Measurements from ENCODE around the gene ADCK1. TPM values are rescaled to one million over a fixed set of nuclear protein-coding genes. Genes with fewer than 3 reads are reported as not detected.

ADCK1 gene
- total RNA-seq, 1 experiment from 2014 or later, result 5.7 TPM

GRCh38 chr14:77889971-77890442 lies 90.1 kb downstream of the ADCK1 start:
- no peak overlapping the region for H3K4me2 ChIP-seq (ENCODE audit: low read length)
- intact Hi-C loops (cut with micrococcal nuclease), result no loop called here
- H3K9ac ChIP-seq (ENCODE audit: low read length), result no peak overlapping the region
- H3K36me3 ChIP-seq (ENCODE audit: low read depth, low read length), result no peaks in the 10 kb centered on the region; the same call in 1 of the 2 replicates
- H2AFZ ChIP-seq (ENCODE audit: low read length), result no peak overlapping the region
- no peaks in the 10 kb centered on the region for H3K27me3 ChIP-seq (ENCODE audit: low read length)
- H3K4me3 ChIP-seq (ENCODE audit: low read length), result no peak overlapping the region
- DNase-seq (peak; percentile 14), ATAC-seq (peak; percentile 37; the same call in 1 of the 2 replicates)
- CTCF ChIA-PET, result no interaction called here
- no peaks in the 10 kb centered on the region for H4K20me1 ChIP-seq (ENCODE audit: low read length)
- no peaks in the 10 kb centered on the region for H3F3A ChIP-seq (ENCODE audit: low read length, unreplicated experiment)
- H3K9me2 ChIP-seq (replicated peaks; ENCODE audit: low read length), result no peaks in the 10 kb centered on the region
- H3K27ac ChIP-seq (ENCODE audit: low read length), result no peak overlapping the region
- no peaks in the 10 kb centered on the region for H3K79me2 ChIP-seq (ENCODE audit: low read length)
- TF ChIP-seq EZH2phosphoT487 (IDR thresholded peaks at IDR 0.05; ENCODE audit: borderline replicate concordance, low read length) (no peak), EZH2 (IDR thresholded peaks at IDR 0.05; ENCODE audit: low read length, unreplicated experiment) (no peak), CTCF (conservative IDR thresholded peaks at IDR 0.05; ENCODE audit: low read depth, low read length) (no peak)
- POLR2A ChIA-PET (ENCODE audit: unreplicated experiment), result no interaction called here
- no peaks in the 10 kb centered on the region for H3K9me3 ChIP-seq (ENCODE audit: low read length)
- no peaks in the 10 kb centered on the region for H3K4me1 ChIP-seq (ENCODE audit: insufficient read depth, low read length)
- BruUV-seq (replicated peaks), result no TSS peak

GRCh38 chr14:77890873-77891272 lies 91.0 kb downstream of the ADCK1 start:
- Histone ChIP-seq H3K36me3 (ENCODE audit: low read depth, low read length) (no peaks in the 10 kb centered on the region; the same call in 1 of the 2 replicates), H3K9me2 (replicated peaks; ENCODE audit: low read length) (no peaks in the 10 kb centered on the region), H3K27ac (ENCODE audit: low read length) (no peak overlapping the region), H3K79me2 (ENCODE audit: low read length) (no peaks in the 10 kb centered on the region), H3K27me3 (ENCODE audit: low read length) (no peaks in the 10 kb centered on the region), H3K4me1 (ENCODE audit: insufficient read depth, low read length) (no peaks in the 10 kb centered on the region), H4K20me1 (ENCODE audit: low read length) (no peaks in the 10 kb centered on the region), H3K4me3 (ENCODE audit: low read length) (no peak overlapping the region), H2AFZ (ENCODE audit: low read length) (no peak overlapping the region), H3K4me2 (ENCODE audit: low read length) (no peak overlapping the region), H3K9me3 (ENCODE audit: low read length) (no peaks in the 10 kb centered on the region), H3F3A (ENCODE audit: low read length, unreplicated experiment) (no peaks in the 10 kb centered on the region), H3K9ac (ENCODE audit: low read length) (no peak overlapping the region)
- TF ChIP-seq CTCF (conservative IDR thresholded peaks at IDR 0.05; ENCODE audit: low read depth, low read length), result no peak
- no peak for TF ChIP-seq EZH2phosphoT487 (IDR thresholded peaks at IDR 0.05; ENCODE audit: borderline replicate concordance, low read length)
- TF ChIP-seq EZH2 (IDR thresholded peaks at IDR 0.05; ENCODE audit: low read length, unreplicated experiment), result no peak
- POLR2A ChIA-PET (ENCODE audit: unreplicated experiment), result no interaction called here
- DNase-seq, result no peak
- no TSS peak for BruUV-seq (replicated peaks)
- CTCF ChIA-PET, result no interaction called here
- intact Hi-C loops (cut with micrococcal nuclease), result no loop called here
- no peak for ATAC-seq

GRCh38 chr14:77892381-77892871 lies 92.5 kb downstream of the ADCK1 start:
- BruUV-seq (replicated peaks), result no TSS peak
- no peaks in the 10 kb centered on the region for H3K27me3 ChIP-seq (ENCODE audit: low read length)
- ATAC-seq, result peak; percentile 24; the same call in 1 of the 2 replicates
- H2AFZ ChIP-seq (ENCODE audit: low read length), result no peak overlapping the region
- peak; percentile 4 for DNase-seq
- no peaks in the 10 kb centered on the region for H3K9me3 ChIP-seq (ENCODE audit: low read length)
- no peak overlapping the region for H3K9ac ChIP-seq (ENCODE audit: low read length)
- no peaks in the 10 kb centered on the region; the same call in 1 of the 2 replicates for H3K36me3 ChIP-seq (ENCODE audit: low read depth, low read length)
- H3K4me3 ChIP-seq (ENCODE audit: low read length), result no peak overlapping the region
- no peaks in the 10 kb centered on the region for H3F3A ChIP-seq (ENCODE audit: low read length, unreplicated experiment)
- no peaks in the 10 kb centered on the region for H3K79me2 ChIP-seq (ENCODE audit: low read length)
- no peaks in the 10 kb centered on the region for H4K20me1 ChIP-seq (ENCODE audit: low read length)
- no peak overlapping the region for H3K27ac ChIP-seq (ENCODE audit: low read length)
- H3K4me1 ChIP-seq (ENCODE audit: insufficient read depth, low read length), result no peaks in the 10 kb centered on the region
- intact Hi-C loops (cut with micrococcal nuclease), result no loop called here
- no peaks in the 10 kb centered on the region for H3K9me2 ChIP-seq (replicated peaks; ENCODE audit: low read length)
- no peak overlapping the region for H3K4me2 ChIP-seq (ENCODE audit: low read length)
- no peak for TF ChIP-seq EZH2 (IDR thresholded peaks at IDR 0.05; ENCODE audit: low read length, unreplicated experiment)
- TF ChIP-seq EZH2phosphoT487 (IDR thresholded peaks at IDR 0.05; ENCODE audit: borderline replicate concordance, low read length), result no peak
- TF ChIP-seq CTCF (conservative IDR thresholded peaks at IDR 0.05; ENCODE audit: low read depth, low read length), result no peak
- ChIA-PET POLR2A (ENCODE audit: unreplicated experiment) (no interaction called here), CTCF (no interaction called here)
